GM18498 (cell line): Measurements from ENCODE around the gene EGFL7.
"Not testable (repeated sequence)": the region's sequence is repeated elsewhere in the genome, so short reads cannot be mapped to it uniquely, and the experiment has no call there.

Experiments used
- ATAC-seq: cut with Tn5 transposase; IDR thresholded peaks from one replicate; pipeline ENCODE4 v1.9.1; 2021; ENCODE audit warnings: mild to moderate bottlenecking, moderate library complexity; ENCODE audit not compliant: unreplicated experiment

EGFL7 gene

DNA sequence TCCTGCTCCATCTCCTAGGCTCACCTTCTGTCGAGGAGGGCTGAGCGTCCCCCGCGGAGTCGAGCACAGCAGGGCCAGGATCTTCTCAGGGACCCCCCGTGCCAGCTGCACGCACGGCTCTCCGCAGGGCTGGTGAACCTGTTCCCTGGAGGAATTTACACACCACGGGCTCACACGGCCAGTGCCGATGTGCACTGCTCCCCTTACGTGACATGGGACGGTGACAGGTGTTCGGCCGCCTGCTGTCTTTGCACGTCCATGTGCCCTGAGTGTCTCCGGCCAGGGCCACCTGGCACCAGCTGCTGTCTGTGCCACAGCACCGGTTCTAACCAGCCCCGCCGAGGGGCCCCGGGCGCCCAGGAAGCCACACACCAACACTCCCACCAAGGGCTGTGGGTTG, 33.2 kb downstream of the EGFL7 start:
- no peak for ATAC-seq

DNA sequence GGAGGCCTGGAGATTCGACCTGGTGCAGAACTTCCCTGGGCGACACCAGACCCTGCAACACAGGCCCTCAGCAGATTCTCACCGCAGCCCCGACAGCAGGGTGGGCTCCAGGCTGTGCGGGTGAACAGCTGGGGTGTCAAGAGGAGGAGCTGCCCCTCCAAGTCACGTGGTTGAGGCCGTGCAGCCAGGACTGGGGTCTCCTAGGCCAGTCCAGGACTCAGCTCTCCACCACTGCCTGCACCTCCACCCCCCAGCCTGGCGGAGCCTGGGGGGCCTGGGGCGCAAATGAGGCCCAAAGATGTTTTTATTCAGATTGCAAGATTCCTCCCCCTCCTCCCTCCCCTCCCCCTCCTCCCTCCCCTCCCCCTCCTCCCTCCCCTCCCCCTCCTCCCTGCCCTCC, 33.8 kb downstream of the EGFL7 start:
- ATAC-seq = no peak

DNA sequence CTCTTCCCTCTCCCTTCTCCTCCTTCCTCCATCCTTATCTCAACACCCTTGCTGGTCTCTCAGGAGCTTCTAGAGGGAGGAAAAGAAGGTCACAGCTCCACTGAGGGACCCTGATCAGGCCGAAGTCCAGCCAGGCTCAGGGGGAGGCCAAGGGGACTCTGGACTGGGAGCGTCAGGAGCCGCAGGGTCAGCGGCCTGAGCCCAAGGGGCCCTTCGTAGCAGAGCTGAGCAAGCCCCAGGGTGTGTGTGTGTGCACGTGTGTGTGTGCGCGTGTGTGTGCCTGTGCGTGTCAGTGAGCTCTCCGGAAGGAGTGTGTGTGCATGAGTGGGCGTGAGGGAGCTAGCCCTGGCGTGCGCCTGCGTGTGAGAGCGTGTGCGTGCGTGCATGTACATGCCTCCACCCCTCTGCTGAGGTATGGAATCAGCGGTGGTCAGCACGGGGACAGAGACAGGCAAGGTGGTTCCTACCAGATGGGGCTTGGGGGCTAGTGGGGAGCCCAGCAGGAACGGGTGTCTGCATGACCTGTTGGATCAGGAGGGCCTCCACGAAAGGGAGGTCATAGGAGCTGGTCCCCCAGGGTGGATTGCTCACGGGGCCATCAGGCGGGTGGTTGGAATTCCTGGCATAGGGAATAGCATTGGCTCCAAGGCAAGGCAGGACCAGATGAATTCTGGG, 34.6 kb downstream of the EGFL7 start:
- no peak for ATAC-seq

DNA sequence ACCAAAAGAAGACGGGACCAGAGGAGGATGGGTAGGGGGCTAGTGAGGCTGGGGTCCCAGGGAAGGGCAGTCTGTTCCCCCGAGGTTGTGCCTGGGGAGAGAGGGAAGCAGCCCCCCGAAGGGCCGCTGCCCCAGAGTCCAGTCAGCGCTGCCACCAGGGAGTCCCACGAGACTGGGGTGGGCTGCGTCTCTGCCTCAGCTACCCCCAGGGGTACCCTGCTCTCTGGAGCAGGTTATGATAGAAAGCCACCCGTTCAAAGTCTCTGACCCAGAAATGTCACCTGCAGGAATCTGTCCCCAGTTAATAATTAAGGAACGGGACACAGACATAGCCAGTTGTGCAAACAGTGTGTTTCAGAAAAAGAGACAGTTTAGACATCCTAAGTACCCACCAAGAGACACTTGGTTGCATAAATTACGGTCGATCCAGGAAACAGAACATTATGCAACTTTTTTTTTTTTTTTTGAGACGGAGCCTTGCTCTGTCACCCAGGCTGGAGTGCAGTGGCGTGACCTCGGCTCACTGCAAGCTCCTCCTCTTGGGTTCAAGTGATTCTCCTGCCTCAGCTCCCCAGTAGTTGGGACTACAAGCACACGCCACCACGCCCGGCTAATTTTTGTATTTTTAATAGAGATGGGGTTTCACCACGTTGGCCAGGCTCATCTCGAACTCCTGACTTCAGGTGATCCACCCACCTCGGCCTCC, 35.3 kb downstream of the EGFL7 start:
- no peak for ATAC-seq

DNA sequence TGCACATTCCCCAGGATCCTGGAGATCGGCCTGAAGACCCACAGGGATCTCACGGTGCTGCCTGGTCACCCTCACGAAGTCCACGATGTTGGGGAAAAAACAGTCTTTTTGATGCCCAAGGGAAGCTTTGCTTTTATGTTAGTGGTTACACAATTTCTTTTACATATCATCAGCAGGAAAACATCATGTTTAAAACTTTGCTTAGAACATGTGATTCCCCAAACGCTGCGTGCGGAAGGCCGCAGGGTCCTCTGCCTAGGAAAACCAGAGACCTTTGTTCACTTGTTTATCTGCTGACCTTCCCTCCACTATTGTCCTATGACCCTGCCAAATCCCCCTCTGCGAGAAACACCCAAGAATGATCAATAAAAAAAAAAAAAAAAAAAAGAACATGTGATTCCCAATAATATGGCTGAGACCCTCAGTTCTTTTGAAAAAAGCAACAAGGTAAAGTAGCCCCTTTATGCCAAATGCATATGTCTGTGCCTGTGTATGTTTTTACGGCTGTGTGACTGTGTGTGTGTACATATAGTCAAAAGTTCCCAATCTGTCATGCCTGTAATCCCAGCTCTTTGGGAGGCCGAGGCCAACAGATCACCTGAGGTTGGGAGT, 36.0 kb downstream of the EGFL7 start:
- ATAC-seq = no peak

DNA sequence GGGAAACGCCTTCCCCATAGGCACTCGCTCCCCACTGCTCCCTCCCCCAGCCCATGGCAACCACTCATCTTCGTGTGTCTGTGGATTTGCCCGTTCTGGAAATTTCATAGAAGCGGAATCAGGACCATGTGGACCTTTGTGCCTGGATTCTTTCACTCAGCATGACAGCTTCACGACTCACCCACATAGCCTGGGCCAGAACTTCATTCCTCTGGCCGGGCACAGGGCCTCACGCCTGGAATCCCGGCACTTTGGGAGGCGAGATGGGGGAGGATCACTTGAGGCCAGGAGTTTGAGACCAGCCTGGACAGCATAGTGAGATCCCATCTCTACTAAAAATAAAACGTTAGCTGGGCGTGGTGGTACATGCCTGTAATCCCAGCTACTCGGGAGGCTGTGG, 37.6 kb downstream of the EGFL7 start:
- ATAC-seq = no peak

DNA sequence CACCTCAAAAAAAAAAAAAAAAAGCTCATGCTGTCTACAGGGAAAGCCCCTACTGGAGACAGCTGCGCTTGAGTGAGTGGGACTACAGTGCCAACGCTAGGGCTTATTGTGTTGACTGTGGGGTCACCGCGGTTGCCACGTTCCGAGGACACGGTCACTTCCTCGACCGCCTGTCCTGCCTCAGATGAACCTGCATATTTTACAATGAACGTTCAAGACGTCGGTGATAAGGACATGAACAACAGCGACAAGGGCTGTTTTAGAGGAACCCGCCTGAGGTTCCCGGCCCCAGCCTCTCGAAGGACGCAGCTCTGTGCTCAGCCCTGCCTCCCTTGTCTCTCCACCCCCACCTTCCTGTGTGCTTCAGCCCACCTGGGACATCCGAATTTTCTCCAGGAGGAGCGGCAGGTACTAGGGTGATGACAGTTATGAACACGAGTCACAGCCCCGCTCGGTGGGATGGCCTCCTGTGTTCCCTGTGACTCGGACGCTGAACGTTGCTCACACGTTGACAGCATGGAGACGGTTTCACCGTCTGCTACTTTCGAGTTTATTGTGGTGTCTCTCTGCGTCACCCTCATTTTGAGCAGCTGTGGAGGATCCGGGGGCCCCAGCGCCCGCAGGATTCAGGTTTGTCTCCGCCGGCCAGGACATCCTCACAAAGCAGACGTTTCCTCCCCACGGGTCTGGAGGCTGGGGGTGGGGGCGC, 38.4 kb downstream of the EGFL7 start:
- ATAC-seq = peak; percentile 80

DNA sequence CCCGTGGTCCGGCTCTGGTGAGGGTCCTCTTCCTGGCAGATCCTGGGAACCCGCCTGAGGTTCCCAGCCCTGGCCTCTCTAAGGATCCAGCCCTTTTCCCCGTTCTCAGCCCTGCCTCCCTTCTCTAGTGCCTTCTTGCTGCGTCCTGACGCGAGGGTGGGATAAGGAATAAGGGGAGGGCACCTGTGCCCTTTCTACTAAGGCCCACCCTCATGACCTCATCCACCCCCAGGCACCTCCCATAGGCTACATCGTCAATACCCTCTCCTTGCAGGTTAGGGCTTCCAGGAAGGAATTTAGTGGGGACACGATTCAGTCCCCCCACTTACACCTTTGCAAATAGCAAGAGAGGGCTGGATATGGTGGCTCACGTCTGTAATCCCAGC, 38.9 kb downstream of the EGFL7 start:
- ATAC-seq = no peak

DNA sequence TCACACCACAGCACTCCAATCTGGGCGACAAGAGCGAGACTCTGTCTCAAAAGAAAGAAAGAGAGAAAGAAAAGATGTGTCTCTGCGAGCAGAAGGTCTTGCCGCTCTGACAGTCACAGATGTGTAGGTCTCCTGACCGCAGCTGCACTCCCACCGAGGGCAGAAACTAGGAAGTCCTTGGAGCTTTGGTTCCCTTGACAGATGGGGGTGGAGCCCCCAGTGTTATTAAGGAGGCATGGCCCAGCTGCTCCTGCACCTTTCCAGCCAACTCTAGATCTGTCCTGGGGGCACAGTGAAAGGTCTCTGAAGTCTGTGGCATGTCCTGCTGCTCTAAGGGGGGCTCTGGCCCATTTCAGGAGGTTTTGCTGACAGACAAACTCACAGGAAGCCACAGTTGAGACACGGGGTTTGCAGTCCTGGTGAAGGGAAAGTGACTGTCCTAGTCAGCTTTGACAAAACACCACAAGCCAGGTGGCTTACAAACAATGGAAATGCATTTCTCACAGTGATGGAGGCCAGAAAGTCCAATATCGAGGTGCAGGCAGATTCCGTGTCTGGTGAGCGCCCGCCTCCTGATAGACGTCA, 40.7 kb downstream of the EGFL7 start:
- ATAC-seq = no peak

DNA sequence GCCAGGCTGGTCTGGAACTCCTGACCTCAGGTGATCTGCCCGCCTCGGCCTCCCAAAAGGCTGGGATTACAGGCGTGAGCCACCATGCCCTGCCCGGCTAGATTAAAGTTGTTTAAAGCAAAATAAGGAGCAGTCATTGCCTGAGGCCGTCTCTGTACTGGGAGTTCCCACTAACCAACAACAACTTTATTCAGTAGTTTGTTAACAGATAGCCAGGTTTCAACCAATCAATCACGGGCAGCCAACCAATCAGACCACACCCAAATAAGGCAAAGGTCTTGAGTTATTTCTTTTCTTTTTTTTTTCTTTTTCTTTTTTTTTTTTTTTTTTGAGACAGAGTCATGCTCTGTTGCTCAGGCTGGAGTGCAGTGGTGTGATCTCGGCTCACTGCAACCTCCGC, 42.0 kb downstream of the EGFL7 start:
- not testable (repeated sequence) for ATAC-seq

DNA sequence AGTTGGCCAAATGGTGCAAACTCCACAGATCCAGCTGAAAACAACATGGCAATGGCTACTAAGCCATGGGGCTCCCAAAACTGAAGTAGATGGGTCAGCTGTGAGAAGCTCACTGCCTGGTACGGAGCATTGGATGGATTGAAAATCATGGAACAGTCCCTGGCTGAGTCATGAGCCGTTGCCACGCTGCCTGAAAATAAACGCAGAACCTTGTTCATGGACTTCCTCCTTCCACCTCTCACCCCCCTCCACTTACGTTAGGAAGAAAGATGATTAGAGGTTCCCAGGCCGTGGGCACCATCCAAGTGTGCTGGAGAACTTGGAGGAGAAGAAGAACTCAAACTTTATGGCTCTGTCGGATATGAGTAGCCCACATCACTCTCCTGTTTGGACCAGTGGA, 42.8 kb downstream of the EGFL7 start:
- ATAC-seq = no peak

DNA sequence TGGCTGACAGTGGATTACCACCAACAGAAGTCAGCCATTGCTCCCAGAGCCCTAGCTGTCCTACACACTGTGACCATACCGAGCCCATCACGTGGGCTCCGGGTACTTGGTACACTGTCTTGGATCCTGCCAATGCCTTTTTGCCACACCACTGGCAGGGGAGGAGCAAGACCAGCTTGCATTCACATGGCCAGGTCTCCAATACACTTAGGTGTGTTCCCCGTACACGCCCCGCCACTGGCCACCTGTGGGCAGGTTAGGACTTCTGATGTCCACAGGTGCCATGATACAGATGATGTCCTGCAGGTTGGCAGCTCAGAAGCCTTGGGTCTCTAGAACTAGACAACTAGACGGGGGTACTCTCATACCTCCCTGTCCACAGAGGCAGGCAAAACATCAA, 44.3 kb downstream of the EGFL7 start:
- no peak for ATAC-seq

DNA sequence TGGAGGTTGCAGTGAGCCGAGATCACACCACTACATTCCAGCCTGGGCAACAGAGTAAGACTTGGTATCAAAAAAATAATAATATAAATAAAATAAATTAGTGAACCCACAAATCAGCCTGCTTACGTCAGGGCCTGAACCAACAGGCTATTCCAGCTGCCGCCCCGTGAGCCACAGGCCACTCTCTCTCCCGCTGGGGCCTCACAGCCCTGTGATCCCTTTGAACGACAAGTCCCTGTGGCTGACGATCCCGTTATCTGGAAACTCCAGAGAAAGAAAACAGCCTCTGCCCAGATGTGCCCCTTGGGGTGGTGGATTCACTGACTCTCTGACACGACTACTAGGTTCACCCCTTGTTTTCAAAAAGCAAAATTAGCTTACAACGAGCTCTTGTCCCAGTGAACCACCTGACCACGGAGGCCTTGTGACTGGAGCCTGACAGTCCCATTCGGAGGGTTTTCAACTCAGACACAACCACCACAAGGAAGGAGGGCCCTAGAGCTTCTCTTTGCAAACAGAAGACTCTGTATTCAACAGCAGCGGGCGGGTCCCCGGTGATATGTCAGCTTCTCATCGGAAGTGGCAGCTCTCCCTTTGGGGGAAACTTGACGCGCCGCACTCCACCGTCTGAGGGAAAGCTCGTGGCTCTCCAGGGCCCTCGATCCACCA, 45.3 kb downstream of the EGFL7 start:
- ATAC-seq = no peak

DNA sequence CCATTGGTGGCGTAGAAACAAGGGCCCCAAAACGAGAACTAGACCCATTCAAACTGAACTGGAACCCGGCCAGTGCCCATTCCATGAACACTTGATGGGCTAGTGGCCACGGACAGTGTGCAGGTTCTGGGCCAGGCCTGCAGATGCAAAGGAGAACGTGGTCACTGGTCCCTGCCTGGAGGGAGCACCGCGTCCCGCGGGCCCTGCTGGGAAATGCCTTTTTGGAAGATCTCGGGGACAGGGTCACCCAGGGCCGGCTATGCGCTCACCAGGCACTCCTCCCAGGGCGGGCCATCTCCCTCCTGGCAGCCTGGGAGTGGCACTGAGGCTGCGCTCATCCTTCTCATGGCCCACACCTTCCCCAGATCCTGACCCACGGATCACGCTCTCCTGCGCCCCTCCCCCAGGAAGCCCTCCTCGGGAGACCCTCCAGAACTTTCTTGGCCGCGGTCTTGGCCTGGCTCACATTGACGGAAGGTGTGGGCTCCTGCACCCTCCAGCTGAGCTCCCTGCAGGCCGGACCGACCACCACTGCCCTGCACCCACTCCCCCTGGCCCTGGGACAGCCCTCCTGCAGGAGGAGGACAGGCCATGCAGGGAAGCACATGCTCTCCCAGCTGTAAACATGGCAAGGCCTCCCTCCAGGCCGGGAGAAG, 46.9 kb downstream of the EGFL7 start:
- ATAC-seq = no peak

DNA sequence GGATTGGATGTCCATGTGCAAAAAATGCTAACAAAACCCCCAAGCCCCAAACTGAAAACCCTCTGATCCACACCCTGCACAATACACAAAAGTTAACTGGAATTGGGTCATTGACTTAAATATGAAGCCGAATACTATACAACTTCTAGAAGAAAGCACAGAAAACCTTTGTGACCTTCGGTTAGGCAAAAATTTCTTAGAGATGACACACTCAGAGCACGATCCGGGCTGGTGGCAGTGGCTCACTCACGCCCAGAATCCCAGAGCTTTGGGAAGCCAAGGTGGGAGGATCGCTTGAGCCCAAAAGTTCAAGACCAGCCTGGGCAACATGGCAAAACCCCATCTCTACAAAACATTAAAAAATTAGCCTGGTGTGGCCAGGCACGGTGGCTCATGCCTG, 47.8 kb downstream of the EGFL7 start:
- ATAC-seq = no peak

DNA sequence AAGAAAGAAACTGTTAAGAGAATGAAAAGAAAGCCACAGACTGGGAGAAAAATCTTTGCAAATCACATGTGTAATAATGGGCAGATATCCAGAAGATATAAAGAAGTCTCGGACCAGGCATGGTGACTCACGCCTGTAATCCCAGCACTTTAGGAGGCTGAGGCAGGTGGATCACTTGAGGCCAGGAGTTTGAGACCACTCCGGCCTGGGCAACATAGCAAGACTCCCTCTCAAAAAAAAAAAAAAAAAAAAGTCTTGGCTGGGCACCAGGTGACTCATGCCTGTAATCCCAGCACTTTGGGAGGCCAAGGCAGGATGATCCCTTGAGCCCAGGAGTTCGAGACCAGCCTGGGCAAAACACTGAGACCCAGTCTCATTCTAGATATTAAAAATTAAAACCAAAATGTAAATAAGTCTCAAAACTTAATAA, 48.5 kb downstream of the EGFL7 start:
- ATAC-seq = not testable (repeated sequence)

DNA sequence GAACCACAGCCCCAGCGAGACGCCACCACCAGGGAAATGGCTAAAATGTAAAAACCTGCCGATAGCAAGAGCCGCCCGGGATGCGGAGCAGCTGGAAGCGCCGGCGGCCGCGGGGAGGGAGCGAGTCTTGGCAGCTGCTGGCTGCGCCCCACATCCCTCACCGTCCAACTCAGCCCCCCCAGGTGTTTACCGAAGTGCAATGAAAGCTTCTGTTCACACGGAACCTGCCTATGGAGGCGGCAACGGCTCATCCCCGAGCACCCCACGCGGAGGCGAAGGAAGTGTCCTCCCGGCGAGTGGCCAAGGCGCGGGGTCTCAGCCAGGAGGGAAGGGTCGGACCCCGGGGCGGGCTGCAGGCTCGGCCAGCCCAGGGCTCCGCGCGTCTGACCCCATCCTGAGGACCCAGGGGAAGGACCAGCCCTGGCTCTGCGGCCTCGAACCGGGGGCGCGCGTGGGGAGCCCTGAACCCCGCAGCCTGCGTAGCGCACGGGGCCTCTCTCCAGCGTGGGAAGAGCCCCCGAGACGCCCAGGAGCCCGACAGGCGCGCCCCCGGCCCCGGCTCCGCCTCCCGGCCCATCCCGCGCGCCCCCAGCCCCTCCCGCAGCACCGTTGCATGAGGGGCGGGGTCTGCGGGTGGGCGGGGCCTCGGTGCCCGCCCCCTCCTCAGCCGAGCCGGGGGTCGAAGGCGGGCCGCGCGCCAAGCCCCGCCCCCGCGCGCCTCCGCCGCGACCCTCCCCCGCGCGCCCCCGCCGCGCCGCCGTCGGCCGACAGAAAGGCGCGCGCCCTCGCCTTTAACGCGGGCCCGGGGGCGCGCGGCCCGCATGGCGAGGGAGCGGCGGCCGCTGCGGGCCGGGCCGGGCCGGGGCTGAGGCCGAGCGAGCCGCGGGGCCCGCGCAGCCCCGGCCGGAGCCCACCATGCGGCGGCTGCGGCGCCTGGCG, 49.3 kb downstream of the EGFL7 start, which contains the start of gene DIPK1B:
DIPK1B (plus strand) TSS at position 822 of the 939 bp plus-strand sequence; CDS start at position 916, 94 bp downstream.
- ATAC-seq = no peak

DNA sequence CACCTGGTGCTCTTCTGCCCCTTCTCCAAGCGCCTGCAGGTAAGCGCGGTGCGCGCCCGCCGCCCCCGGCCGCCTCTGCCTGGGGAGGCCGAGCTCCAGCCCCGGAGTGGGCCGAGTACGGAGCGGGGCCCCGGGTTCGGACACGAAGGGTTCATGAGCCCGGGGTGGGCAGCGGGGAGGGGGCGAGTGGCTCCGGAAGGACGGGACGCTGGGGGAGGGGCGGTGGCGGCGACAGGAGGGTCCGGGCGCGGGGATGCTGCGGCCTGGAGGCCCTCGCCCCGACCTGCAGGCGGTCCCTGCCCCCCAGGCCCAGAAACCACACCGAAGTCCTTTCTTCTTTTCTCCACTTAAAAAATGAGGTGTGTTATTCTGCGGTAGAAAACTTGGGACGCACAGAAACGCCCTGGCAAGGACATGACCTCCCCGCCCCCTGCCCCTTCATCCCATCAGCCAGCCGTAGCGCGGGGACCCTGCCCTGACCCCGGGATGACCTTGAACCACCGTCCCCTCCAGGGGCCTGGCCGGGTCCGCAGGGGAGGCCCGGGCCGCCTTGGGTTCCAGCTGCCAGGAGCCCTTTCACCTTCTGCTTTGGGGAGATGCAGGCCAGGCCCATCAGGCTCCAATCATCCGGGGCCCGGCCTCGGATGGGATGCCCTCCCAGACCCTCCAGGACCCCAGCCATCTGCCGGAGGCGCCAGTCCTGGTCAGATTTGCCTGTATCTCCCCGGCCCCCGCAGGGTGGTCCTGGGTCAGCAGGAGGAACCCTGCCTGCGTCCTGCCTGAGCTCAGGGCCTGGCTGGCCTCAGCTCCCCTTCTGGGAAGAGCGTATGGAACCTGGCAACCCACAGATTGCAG, 50.2 kb downstream of the EGFL7 start:
- no peak for ATAC-seq
